ENCODE measurements around the gene TRPC6. TPM values are rescaled to one million over a fixed set of nuclear protein-coding genes. Genes with fewer than 3 reads are reported as not detected.

TRPC6 gene
- total RNA-seq, 1 experiment from 2014 or later = 1.3 TPM

GRCh38 chr11:101448881-101449442 lies 134.8 kb downstream of the TRPC6 start:
- ChIA-PET POLR2A (no interaction called here), CTCF (interaction anchor here (1.2 kb wide), 1 partner anchor 68 kb away, joined by 3 read pairs; no protein-coding TSS in a partner anchor)
- no peak overlapping the region for H3K27ac Mint-ChIP-seq
- H3K4me1 Mint-ChIP-seq = peaks cover 8% of the 10 kb centered on the region
- H3K36me3 Mint-ChIP-seq = no peaks in the 10 kb centered on the region
- H3K9me3 Mint-ChIP-seq = no peaks in the 10 kb centered on the region
- H3K4me3 Mint-ChIP-seq = no peak overlapping the region
- TF ChIP-seq RORB (CRISPR knock-in tag; IDR thresholded peaks at IDR 0.05) (no peak), KAT7 (CRISPR knock-in tag; IDR thresholded peaks at IDR 0.05; ENCODE audit: borderline replicate concordance) (no peak), NR1H2 (CRISPR knock-in tag; IDR thresholded peaks at IDR 0.05) (no peak), ZNF671 (CRISPR knock-in tag; IDR thresholded peaks at IDR 0.05) (no peak), CREB1 (CRISPR knock-in tag; IDR thresholded peaks at IDR 0.05) (no peak), SMAD4 (CRISPR knock-in tag; IDR thresholded peaks at IDR 0.05) (no peak), ZSCAN18 (CRISPR knock-in tag; IDR thresholded peaks at IDR 0.05) (no peak), ATF6 (CRISPR knock-in tag; IDR thresholded peaks at IDR 0.05) (no peak), ZNF138 (CRISPR knock-in tag; conservative IDR thresholded peaks at IDR 0.05) (no peak), E2F1 (CRISPR knock-in tag; IDR thresholded peaks at IDR 0.05) (no peak), ZNF396 (CRISPR knock-in tag; IDR thresholded peaks at IDR 0.05; ENCODE audit: borderline replicate concordance) (no peak), ZNF317 (CRISPR knock-in tag; IDR thresholded peaks at IDR 0.05; ENCODE audit: borderline replicate concordance, low read depth) (no peak), ATF2 (CRISPR knock-in tag; IDR thresholded peaks at IDR 0.05; ENCODE audit: borderline replicate concordance, low read depth) (no peak), ARID4B (CRISPR knock-in tag; IDR thresholded peaks at IDR 0.05; ENCODE audit: borderline replicate concordance) (no peak)
- no peaks in the 10 kb centered on the region for H3K27me3 Mint-ChIP-seq (ENCODE audit: low read depth)
- no peak for ATAC-seq
- no peak for DNase-seq (ENCODE audit: low spot score)

- Mint-ChIP-seq H3K27me3 (ENCODE audit: low read depth) (no peaks in the 10 kb centered on the region), H3K4me1 (no peaks in the 10 kb centered on the region), H3K4me3 (no peak overlapping the region), H3K27ac (no peak overlapping the region), H3K9me3 (no peaks in the 10 kb centered on the region), H3K36me3 (no peaks in the 10 kb centered on the region)
- DNase-seq (ENCODE audit: low spot score) (no peak), ATAC-seq (no peak)
- ChIA-PET CTCF (interaction anchor here (0.9 kb wide), 1 partner anchor 561 kb away, joined by 3 read pairs; no protein-coding TSS in a partner anchor), POLR2A (no interaction called here)
- TF ChIP-seq ZNF532 (CRISPR knock-in tag; IDR thresholded peaks at IDR 0.05; ENCODE audit: borderline replicate concordance) (no peak), NR2C2 (CRISPR knock-in tag; IDR thresholded peaks at IDR 0.05) (no peak), MYBL2 (CRISPR knock-in tag; IDR thresholded peaks at IDR 0.05) (no peak), ZNF219 (CRISPR knock-in tag; IDR thresholded peaks at IDR 0.05; ENCODE audit: borderline replicate concordance) (no peak), FOXP1 (CRISPR knock-in tag; IDR thresholded peaks at IDR 0.05; ENCODE audit: borderline replicate concordance) (no peak), ZNF396 (CRISPR knock-in tag; IDR thresholded peaks at IDR 0.05; ENCODE audit: borderline replicate concordance) (no peak), JAZF1 (CRISPR knock-in tag; IDR thresholded peaks at IDR 0.05) (no peak), RELA (CRISPR knock-in tag; IDR thresholded peaks at IDR 0.05; ENCODE audit: borderline replicate concordance) (no peak)
Observed at GRCh38 chr11:101446726-101447125, 137.1 kb downstream of the TRPC6 start.

Data from WTC11 (cell line).